H1 (cell line): ENCODE measurements around the gene UGT1A3. TPM values are rescaled to one million over a fixed set of nuclear protein-coding genes. Genes with fewer than 3 reads are reported as not detected.

Source experiments
- ATF3 ChIP-seq: IDR thresholded peaks from 2 replicates; pipeline ENCODE4 v1.6.1; 2011; ENCODE audit warnings: low read depth, mild to moderate bottlenecking, low read length; ENCODE audit not compliant: insufficient read depth
- MAFK ChIP-seq: IDR thresholded peaks from 2 replicates; pipeline ENCODE4 v1.6.1; 2012; ENCODE audit warnings: low read depth, mild to moderate bottlenecking, improper control_type of control experiment, low read length
- polyA plus RNA-seq, 7 experiments: library from polyadenylated mRNA; depleted of rRNA in 3 of 7; stranded (reverse) in 5 of 7; unstranded in 2 of 7; fragments of >200 nt in 5 of 7; fragments of 200-250 nt in 2 of 7; gene quantifications; 1 replicate in 5 of 7; 2 replicates in 1 of 7; 4 replicates in 1 of 7; pipeline versions ENCODE4 v1.2.1 to v1.2.3, GENCODE V29; 2011 to 2013; ENCODE audit warnings: missing spikeins in 2 of 7, mixed read lengths in 2 of 7
- total RNA-seq: library from RNA; stranded (reverse); fragmentation: NEBNext Ultra II Directional; extraction: Animal tissue kit (Norgen Biotek cat#: 25700); gene quantifications from 2 replicates; pipeline ENCODE4 v1.2.1, GENCODE V29; 2021

The UGT1A3 gene
- total and polyA plus RNA-seq, 2 of the 8 experiments (the other 6 are each of a cell fraction or from before 2014, with no cell fraction given): not detected

- no peak for TF ChIP-seq ATF3
- no peak for TF ChIP-seq MAFK
- TF ChIP-seq, all 59 proteins: peak for 0
Observed at GRCh38 chr2:233689501-233689900, 39.3 kb upstream of the UGT1A3 start (continued).
